IMR-90 (cell line): ENCODE data around the gene SMIM41. TPM values are rescaled to one million over a fixed set of nuclear protein-coding genes. Genes with fewer than 3 reads are reported as not detected.

Experiments
- ATAC-seq: fragments of 200-7000 bp; cut with Tn5 transposase; 2 replicates; pipeline ENCODE4 v1.9.1; 2020; ENCODE audit warnings: low read depth, mild to moderate bottlenecking, moderate library complexity
- BruUV-seq: library from RNA; stranded (reverse); fragments of 400-500 nt; replicated peaks from 2 replicates; lab custom pipeline; 2021; lab: Mats Ljungman, UMichigan
- CTCF ChIA-PET: fragments of 300-600 bp; formaldehyde crosslinking; extraction: SDS; loops from one replicate; lab custom pipeline; 2021; ENCODE audit warnings: antibody characterized with exemption; lab: Yijun Ruan, JAX
- POLR2A ChIA-PET: fragments of 300-600 bp; sonication (Branson Sonifier 250); formaldehyde crosslinking; loops from one replicate; lab custom pipeline; 2022; ENCODE audit warnings: antibody characterized with exemption; ENCODE audit not compliant: unreplicated experiment; lab: Charles Lee
- DNase-seq: peaks from one replicate; pipeline ENCODE4 v3.0.0; 2013
- H2AFZ ChIP-seq: replicated peaks from 2 replicates; pipeline ENCODE3; 2013; ENCODE audit warnings: low read length, mild to moderate bottlenecking; ENCODE audit not compliant: poor library complexity
- H2AK5ac ChIP-seq: 2 replicates; pipeline ENCODE4 v1.6.1; 2013; ENCODE audit warnings: low read depth, low read length, inconsistent platforms
- H2AK9ac ChIP-seq: replicated peaks from 2 replicates; pipeline ENCODE3; 2013; ENCODE audit warnings: mild to moderate bottlenecking, low read depth, low read length, moderate library complexity; ENCODE audit not compliant: poor library complexity
- H2BK120ac ChIP-seq: 2 replicates; pipeline ENCODE4 v1.6.1; 2013; ENCODE audit warnings: low read depth, low read length, inconsistent platforms
- H2BK15ac ChIP-seq: 3 replicates; pipeline ENCODE4 v1.6.1; 2013; ENCODE audit warnings: low read depth, low read length, inconsistent platforms
- H2BK20ac ChIP-seq: 2 replicates; pipeline ENCODE4 v1.6.1; 2013; ENCODE audit warnings: low read depth, mild to moderate bottlenecking, inconsistent platforms, low read length, moderate library complexity
- H2BK5ac ChIP-seq: 2 replicates; pipeline ENCODE4 v1.6.1; 2013; ENCODE audit warnings: mild to moderate bottlenecking, low read depth, low read length, inconsistent platforms; ENCODE audit not compliant: poor library complexity, severe bottlenecking
- H3K14ac ChIP-seq: replicated peaks from 2 replicates; pipeline ENCODE4 v1.6.1; 2013; ENCODE audit warnings: low read depth, low read length, inconsistent platforms
- H3K18ac ChIP-seq: 2 replicates; pipeline ENCODE4 v1.6.1; 2013; ENCODE audit warnings: low read depth, low read length, control low read depth
- H3K23ac ChIP-seq: 2 replicates; pipeline ENCODE4 v1.6.1; 2013; ENCODE audit warnings: low read depth, low read length, inconsistent platforms
- H3K27ac ChIP-seq: 2 replicates; pipeline ENCODE4 v1.5.1; 2013; ENCODE audit warnings: mild to moderate bottlenecking, control low read depth, low read length; ENCODE audit not compliant: insufficient read depth
- H3K27me3 ChIP-seq: 2 replicates; pipeline ENCODE4 v1.6.1; 2013; ENCODE audit warnings: low read length; ENCODE audit not compliant: control insufficient read depth, insufficient read depth
- H3K36me3 ChIP-seq: 2 replicates; pipeline ENCODE4 v1.6.1; 2013; ENCODE audit warnings: low read length, mixed read lengths; ENCODE audit not compliant: control insufficient read depth, insufficient read depth
- H3K4ac ChIP-seq: 2 replicates; pipeline ENCODE4 v1.6.1; 2013; ENCODE audit warnings: low read depth, low read length, inconsistent platforms
- H3K4me1 ChIP-seq: 2 replicates; pipeline ENCODE4 v1.6.1; 2013; ENCODE audit warnings: low read length, mixed read lengths; ENCODE audit not compliant: control insufficient read depth, insufficient read depth
- H3K4me2 ChIP-seq: 2 replicates; pipeline ENCODE4 v1.6.1; 2013; ENCODE audit warnings: low read depth, mild to moderate bottlenecking, control low read depth, low read length, moderate library complexity
- H3K4me3 ChIP-seq: 2 replicates; pipeline ENCODE4 v1.5.1; 2013; ENCODE audit warnings: low read depth, mild to moderate bottlenecking, control low read depth, low read length, moderate library complexity; ENCODE audit not compliant: insufficient read depth
- H3K56ac ChIP-seq: 2 replicates; pipeline ENCODE4 v1.6.1; 2013; ENCODE audit warnings: low read length, inconsistent platforms; ENCODE audit not compliant: insufficient read depth; ENCODE audit errors: extremely low read depth
- H3K79me1 ChIP-seq, 2 experiments: 2 replicates each; pipeline ENCODE4 v1.6.1; 2013; ENCODE audit warnings: low read length in 2 of 2, inconsistent platforms in 1 of 2, low read depth in 1 of 2
- H3K9ac ChIP-seq: 2 replicates; pipeline ENCODE4 v1.6.1; 2013; ENCODE audit warnings: low read depth, low read length, control low read depth
- H3K9me1 ChIP-seq: 2 replicates; pipeline ENCODE4 v1.6.1; 2013; ENCODE audit warnings: low read length, inconsistent platforms; ENCODE audit not compliant: insufficient read depth
- H3K9me3 ChIP-seq: 2 replicates; pipeline ENCODE4 v1.6.1; 2013; ENCODE audit warnings: low read length; ENCODE audit not compliant: control insufficient read depth, insufficient read depth
- H4K20me1 ChIP-seq: 2 replicates; pipeline ENCODE4 v1.6.1; 2013; ENCODE audit warnings: low read length, inconsistent platforms; ENCODE audit not compliant: insufficient read depth
- H4K5ac ChIP-seq: 2 replicates; pipeline ENCODE4 v1.6.1; 2013; ENCODE audit warnings: mild to moderate bottlenecking, low read depth, low read length, control low read depth
- H4K8ac ChIP-seq, 2 experiments: 2 replicates each; pipeline ENCODE4 v1.6.1; 2013; ENCODE audit warnings: low read depth in 2 of 2, low read length in 2 of 2, control low read depth in 1 of 2, inconsistent platforms in 1 of 2
- H4K91ac ChIP-seq: 2 replicates; pipeline ENCODE4 v1.6.1; 2013; ENCODE audit warnings: low read depth, low read length, inconsistent platforms; ENCODE audit not compliant: insufficient read depth
- BHLHE40 ChIP-seq: fragments of 150-350 bp; IDR thresholded peaks from 2 replicates; pipeline ENCODE4 v1.6.1; 2016; ENCODE audit warnings: mild to moderate bottlenecking, low read depth, low read length
- CEBPB ChIP-seq: IDR thresholded peaks from 2 replicates; pipeline ENCODE4 v1.6.1; 2012; ENCODE audit warnings: low read depth, low read length, improper control_type of control experiment
- CHD1 ChIP-seq: IDR thresholded peaks from 2 replicates; pipeline ENCODE4 v1.6.1; 2012; ENCODE audit warnings: low read depth, low read length, improper control_type of control experiment
- FOS ChIP-seq: fragments of 150-350 bp; IDR thresholded peaks from 2 replicates; pipeline ENCODE4 v1.6.1; 2016; ENCODE audit warnings: low read depth, low read length
- MAFK ChIP-seq: IDR thresholded peaks from 2 replicates; pipeline ENCODE4 v1.6.1; 2012; ENCODE audit warnings: low read depth, low read length, improper control_type of control experiment
- MAZ ChIP-seq: IDR thresholded peaks from 2 replicates; pipeline ENCODE4 v1.6.1; 2012; ENCODE audit warnings: low read depth, mild to moderate bottlenecking, low read length, improper control_type of control experiment, moderate library complexity, borderline replicate concordance
- MXI1 ChIP-seq: IDR thresholded peaks from 2 replicates; pipeline ENCODE4 v1.6.1; 2012; ENCODE audit warnings: low read depth, mild to moderate bottlenecking, low read length, moderate library complexity, borderline replicate concordance
- NFE2L2 ChIP-seq: fragments of 150-350 bp; IDR thresholded peaks from 2 replicates; pipeline ENCODE4 v1.6.1; 2016; ENCODE audit warnings: low read depth, mild to moderate bottlenecking, low read length
- POLR2A ChIP-seq: IDR thresholded peaks from 2 replicates; pipeline ENCODE4 v1.6.1; 2012; ENCODE audit warnings: mild to moderate bottlenecking, low read depth, low read length
- RAD21 ChIP-seq: IDR thresholded peaks from 2 replicates; pipeline ENCODE4 v1.6.1; 2012; ENCODE audit warnings: low read length, improper control_type of control experiment
- RCOR1 ChIP-seq: IDR thresholded peaks from 2 replicates; pipeline ENCODE4 v1.6.1; 2012; ENCODE audit warnings: mild to moderate bottlenecking, low read length, improper control_type of control experiment; ENCODE audit not compliant: insufficient replicate concordance
- RFX5 ChIP-seq: IDR thresholded peaks from 2 replicates; pipeline ENCODE4 v1.8.0; 2012; ENCODE audit warnings: low read depth, mild to moderate bottlenecking, low read length, moderate library complexity
- SMC3 ChIP-seq: fragments of 150-350 bp; IDR thresholded peaks from 2 replicates; pipeline ENCODE4 v1.6.1; 2016; ENCODE audit warnings: low read depth, mild to moderate bottlenecking, antibody characterized with exemption, low read length, moderate library complexity
- WGBS, 2 experiments: methylation state at CpG; one replicate each; pipeline versions ENCODE4 v1.1.5 to v1.1.7; 2013; ENCODE audit warnings: missing lambda C conversion rate in 2 of 2; ENCODE audit not compliant: insufficient read length in 1 of 2; ENCODE audit errors: extremely low coverage in 2 of 2; 5-methylcytosine and 5-hydroxymethylcytosine counted together
- dilution Hi-C: fragments of 300-500 bp; cut with HindIII; formaldehyde crosslinking; loops from one replicate; pipeline ENCODE4 v1.14.3; 2018; ENCODE audit warnings: low sequenced_read_pairs; ENCODE audit not compliant: unreplicated experiment
- in situ Hi-C: fragments of 300-500 bp; cut with MboI; formaldehyde crosslinking; loops from 3 replicates; pipeline ENCODE4 v1.14.3; 2019; ENCODE audit warnings: low sequenced_read_pairs, inconsistent platforms, mixed read lengths
- intact Hi-C: fragments of 100-400 bp; cut with micrococcal nuclease; formaldehyde crosslinking; loops from 2 replicates; pipeline ENCODE4 v1.10.0; 2022
- polyA plus RNA-seq, 3 experiments: library from polyadenylated mRNA; depleted of rRNA; stranded (reverse); fragments of >200 nt; gene quantifications; 2 replicates each; pipeline ENCODE4 v1.2.3, GENCODE V29; 2012; ENCODE audit warnings: low replicate concordance in 1 of 3
- total RNA-seq: library from RNA; depleted of rRNA; stranded (reverse); fragments of >200 nt; gene quantifications from 2 replicates; pipeline ENCODE4 v1.2.3, GENCODE V29; 2012
- TF ChIP-seq, protein P1 (sequence below): fragments of 150-350 bp; IDR thresholded peaks from 2 replicates; pipeline ENCODE4 v1.6.1; 2016; ENCODE audit warnings: low read depth, mild to moderate bottlenecking, low read length, moderate library complexity, borderline replicate concordance
- TF ChIP-seq, protein P2 (sequence below): fragments of 150-350 bp; IDR thresholded peaks from 2 replicates; pipeline ENCODE4 v1.6.1; 2017; ENCODE audit warnings: mild to moderate bottlenecking, antibody characterized with exemption, low read length, low read depth

The SMIM41 gene
- total and polyA plus RNA-seq, 2 of the 4 experiments (the other 2 are of a cell fraction) = not detected

DNA sequence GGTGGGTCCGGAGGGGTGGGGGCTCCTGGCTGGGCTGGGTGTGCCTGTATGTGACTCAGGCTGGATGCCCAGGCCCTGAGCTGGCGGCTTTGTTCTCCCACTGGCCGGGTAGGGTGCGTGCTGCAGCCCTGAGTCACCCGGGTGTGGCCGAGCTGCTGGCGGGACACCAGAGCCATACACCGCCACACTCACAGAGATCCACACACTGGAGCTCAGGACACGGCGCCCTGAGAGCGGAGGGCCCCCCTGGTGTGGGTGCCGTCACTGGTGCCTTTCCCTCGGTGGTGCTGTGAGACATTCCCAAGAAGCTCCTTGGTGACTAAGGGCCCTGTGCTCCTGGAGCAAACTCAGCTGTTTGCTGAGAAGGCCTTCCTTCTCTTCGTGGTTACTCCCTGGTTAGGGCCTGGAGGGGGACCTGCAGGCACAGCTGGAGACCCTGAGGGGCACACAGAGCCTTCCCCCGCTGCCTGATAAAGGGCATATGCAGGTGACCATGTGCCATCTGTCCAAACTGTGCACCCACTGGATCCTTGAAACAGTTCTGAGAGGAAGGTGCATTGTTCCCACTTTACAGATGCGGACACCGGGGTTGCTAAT lies 68.0 kb downstream of the SMIM41 start (continued):
- TF ChIP-seq SMC3 = no peak
- peak; percentile 53; the same call in 1 of the 2 replicates for TF ChIP-seq MAFK

DNA sequence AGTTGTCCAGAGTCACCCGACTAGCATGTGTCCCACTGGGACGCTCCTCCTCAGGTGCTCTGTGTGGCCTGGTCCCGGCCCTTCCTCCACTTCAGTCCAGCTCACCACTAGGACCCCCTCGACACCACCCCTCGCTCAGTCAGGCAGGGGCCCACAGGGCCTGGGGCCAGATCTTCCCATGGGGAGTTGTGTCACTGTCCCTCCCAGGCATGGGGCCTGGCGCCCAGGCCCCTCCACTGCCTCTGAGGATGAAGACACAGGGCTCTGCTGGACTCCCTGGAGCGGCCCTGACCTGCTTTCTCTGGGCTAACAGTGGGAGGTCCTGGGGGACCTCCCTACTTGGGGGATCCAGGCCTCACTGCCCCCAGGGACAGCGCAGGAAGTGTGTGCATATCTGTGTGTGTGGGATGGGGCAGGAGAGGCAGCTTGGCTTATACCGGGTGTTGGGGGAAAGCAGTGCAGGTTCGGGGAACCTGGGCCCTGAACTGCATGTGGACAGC lies 68.5 kb downstream of the SMIM41 start:
- no peak overlapping the region for H3K4me3 ChIP-seq
- TF ChIP-seq CEBPB (no peak), RFX5 (no peak), FOS (no peak), NFE2L2 (no peak), MXI1 (no peak), MAFK (no peak), MAZ (no peak), RAD21 (no peak), POLR2A (no peak), CHD1 (no peak), RCOR1 (no peak), SMC3 (no peak), BHLHE40 (no peak)
- TF ChIP-seq, protein P1, sequence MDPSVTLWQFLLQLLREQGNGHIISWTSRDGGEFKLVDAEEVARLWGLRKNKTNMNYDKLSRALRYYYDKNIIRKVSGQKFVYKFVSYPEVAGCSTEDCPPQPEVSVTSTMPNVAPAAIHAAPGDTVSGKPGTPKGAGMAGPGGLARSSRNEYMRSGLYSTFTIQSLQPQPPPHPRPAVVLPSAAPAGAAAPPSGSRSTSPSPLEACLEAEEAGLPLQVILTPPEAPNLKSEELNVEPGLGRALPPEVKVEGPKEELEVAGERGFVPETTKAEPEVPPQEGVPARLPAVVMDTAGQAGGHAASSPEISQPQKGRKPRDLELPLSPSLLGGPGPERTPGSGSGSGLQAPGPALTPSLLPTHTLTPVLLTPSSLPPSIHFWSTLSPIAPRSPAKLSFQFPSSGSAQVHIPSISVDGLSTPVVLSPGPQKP = no peak
- TF ChIP-seq, protein P2, sequence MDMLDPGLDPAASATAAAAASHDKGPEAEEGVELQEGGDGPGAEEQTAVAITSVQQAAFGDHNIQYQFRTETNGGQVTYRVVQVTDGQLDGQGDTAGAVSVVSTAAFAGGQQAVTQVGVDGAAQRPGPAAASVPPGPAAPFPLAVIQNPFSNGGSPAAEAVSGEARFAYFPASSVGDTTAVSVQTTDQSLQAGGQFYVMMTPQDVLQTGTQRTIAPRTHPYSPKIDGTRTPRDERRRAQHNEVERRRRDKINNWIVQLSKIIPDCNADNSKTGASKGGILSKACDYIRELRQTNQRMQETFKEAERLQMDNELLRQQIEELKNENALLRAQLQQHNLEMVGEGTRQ = no peak

More for the DNA sequence above, 68.5 kb downstream of the SMIM41 start:
- Histone ChIP-seq H2AK5ac (peak overlapping the region; percentile 100), H2BK15ac (peak overlapping the region; percentile 99), H4K20me1 (no peaks in the 10 kb centered on the region), H4K8ac (peak overlapping the region; percentile 75 to 99), H3K4me2 (no peak overlapping the region), H4K91ac (peak overlapping the region; percentile 100), H2BK20ac (peak overlapping the region; percentile 99), H3K9me3 (no peaks in the 10 kb centered on the region), H4K5ac (peak overlapping the region; percentile 98), H3K14ac (peak overlapping the region; percentile 99), H2BK5ac (peak overlapping the region; percentile 100), H3K4me1 (peaks cover 43% of the 10 kb centered on the region), H3K18ac (peak overlapping the region; percentile 96), H3K23ac (peak overlapping the region; percentile 95), H2BK120ac (peak overlapping the region; percentile 100), H3K27me3 (no peaks in the 10 kb centered on the region), H2AK9ac (peak overlapping the region; percentile 99), H3K27ac (peak overlapping the region; percentile 97), H3K56ac (peak overlapping the region; percentile 98), H3K36me3 (no peaks in the 10 kb centered on the region), H3K4ac (peak overlapping the region; percentile 100), H3K9me1 (peaks cover 42% of the 10 kb centered on the region), H2AFZ (peak overlapping the region; percentile 85), H3K9ac (peak overlapping the region; percentile 56), H3K79me1 (peaks cover 8 to 26% of the 10 kb centered on the region in 2 experiments; a peak in 3 of 4 replicates)
- DNase-seq (no peak), ATAC-seq (no peak)
- intact Hi-C loops = loop anchor here (2.0 to 5.0 kb wide), 2 partner anchors 733 to 834 kb away; no protein-coding TSS in a partner anchor
- in situ Hi-C loops = loop anchor here (5.0 kb wide), 1 partner anchor 729 kb away; no protein-coding TSS in a partner anchor
- POLR2A ChIA-PET = no interaction called here
- 90% methylated on average over 5 of the region's 10 CpGs; no CpG with 5 or more reads in 1 of the 2 experiments for WGBS, 2 experiments
- BruUV-seq = no TSS peak
- CTCF ChIA-PET = no interaction called here
- dilution Hi-C loops = no loop called here
